ENCODE results near the gene ATP13A1. TPM values are rescaled to one million over a fixed set of nuclear protein-coding genes. Genes with fewer than 3 reads are reported as not detected.
"Not testable (repeated sequence)": the region's sequence is repeated elsewhere in the genome, so short reads cannot be mapped to it uniquely, and the experiment has no call there.

The ATP13A1 gene
- total RNA-seq, 4 donors from 2014 or later: 90.5 to 196 (median 171) TPM

DNA sequence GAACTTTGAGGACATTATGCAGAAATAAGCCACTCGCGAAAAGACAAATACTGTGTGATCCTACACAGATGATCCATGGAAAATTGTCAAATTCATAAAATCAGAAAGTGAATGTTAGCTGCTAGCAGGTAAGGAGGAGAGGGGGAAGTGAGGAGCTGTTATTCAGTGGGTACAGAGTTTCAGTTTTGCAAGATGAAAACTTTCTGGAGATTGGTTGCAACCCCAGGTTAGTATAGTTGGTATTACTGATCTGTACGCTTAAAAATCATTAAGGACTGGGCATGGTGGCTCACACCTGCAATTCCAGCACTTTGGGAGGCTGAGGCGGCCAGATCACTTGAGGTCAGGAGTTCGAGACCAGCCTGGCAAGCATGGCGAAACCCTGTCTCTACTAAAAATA is 23.1 kb upstream of the ATP13A1 start:
- Histone ChIP-seq H3K27me3 (no peaks in the 10 kb centered on the region), H3K36me3 (no peaks in the 10 kb centered on the region), H3K27ac (no peak overlapping the region), H3K4me3 (no peak overlapping the region), H3K9me3 (peaks cover 22% of the 10 kb centered on the region), H3K4me1 (no peaks in the 10 kb centered on the region)
- 94% methylated on average over 6 of the region's 6 CpGs for WGBS
- DNase-seq (ENCODE audit: low spot score in 2 of 2): no peak
- TF ChIP-seq, protein P1, sequence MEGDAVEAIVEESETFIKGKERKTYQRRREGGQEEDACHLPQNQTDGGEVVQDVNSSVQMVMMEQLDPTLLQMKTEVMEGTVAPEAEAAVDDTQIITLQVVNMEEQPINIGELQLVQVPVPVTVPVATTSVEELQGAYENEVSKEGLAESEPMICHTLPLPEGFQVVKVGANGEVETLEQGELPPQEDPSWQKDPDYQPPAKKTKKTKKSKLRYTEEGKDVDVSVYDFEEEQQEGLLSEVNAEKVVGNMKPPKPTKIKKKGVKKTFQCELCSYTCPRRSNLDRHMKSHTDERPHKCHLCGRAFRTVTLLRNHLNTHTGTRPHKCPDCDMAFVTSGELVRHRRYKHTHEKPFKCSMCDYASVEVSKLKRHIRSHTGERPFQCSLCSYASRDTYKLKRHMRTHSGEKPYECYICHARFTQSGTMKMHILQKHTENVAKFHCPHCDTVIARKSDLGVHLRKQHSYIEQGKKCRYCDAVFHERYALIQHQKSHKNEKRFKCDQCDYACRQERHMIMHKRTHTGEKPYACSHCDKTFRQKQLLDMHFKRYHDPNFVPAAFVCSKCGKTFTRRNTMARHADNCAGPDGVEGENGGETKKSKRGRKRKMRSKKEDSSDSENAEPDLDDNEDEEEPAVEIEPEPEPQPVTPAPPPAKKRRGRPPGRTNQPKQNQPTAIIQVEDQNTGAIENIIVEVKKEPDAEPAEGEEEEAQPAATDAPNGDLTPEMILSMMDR (IDR thresholded peaks at IDR 0.05): no peak
- TF ChIP-seq POLR2AphosphoS5 (IDR thresholded peaks at IDR 0.05) (no peak), EP300 (IDR thresholded peaks at IDR 0.05) (no peak), POLR2A (IDR thresholded peaks at IDR 0.05) (no peak)

DNA sequence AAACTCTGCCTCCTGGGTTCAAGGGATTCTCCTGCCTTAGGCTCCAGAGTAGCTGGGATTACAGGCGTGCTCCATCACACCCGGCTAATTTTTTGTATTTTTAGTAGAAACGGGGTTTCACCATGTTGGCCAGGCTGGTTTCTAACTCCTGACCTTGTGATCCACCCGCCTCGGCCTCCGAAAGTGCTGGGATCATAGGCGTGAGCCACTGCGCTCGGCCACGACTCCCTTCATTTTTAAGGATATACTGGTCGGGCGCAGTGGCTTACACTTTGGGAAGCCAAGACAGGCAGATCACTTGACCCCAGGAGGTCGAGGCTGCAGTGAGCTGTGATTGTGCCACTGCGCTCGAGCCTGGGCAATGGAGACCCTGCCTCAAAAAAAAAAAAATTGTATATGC is 22.6 kb upstream of the ATP13A1 start:
- H3K27ac ChIP-seq, H3K27me3 ChIP-seq, H3K36me3 ChIP-seq, H3K4me3 ChIP-seq, H3K4me1 ChIP-seq: not testable (repeated sequence)
- peak in 1 of 2 donors; percentile 57 for DNase-seq (ENCODE audit: low spot score in 2 of 2)
- 97% methylated on average over 15 of the region's 15 CpGs for WGBS
- H3K9me3 ChIP-seq: peaks cover 22% of the 10 kb centered on the region

DNA sequence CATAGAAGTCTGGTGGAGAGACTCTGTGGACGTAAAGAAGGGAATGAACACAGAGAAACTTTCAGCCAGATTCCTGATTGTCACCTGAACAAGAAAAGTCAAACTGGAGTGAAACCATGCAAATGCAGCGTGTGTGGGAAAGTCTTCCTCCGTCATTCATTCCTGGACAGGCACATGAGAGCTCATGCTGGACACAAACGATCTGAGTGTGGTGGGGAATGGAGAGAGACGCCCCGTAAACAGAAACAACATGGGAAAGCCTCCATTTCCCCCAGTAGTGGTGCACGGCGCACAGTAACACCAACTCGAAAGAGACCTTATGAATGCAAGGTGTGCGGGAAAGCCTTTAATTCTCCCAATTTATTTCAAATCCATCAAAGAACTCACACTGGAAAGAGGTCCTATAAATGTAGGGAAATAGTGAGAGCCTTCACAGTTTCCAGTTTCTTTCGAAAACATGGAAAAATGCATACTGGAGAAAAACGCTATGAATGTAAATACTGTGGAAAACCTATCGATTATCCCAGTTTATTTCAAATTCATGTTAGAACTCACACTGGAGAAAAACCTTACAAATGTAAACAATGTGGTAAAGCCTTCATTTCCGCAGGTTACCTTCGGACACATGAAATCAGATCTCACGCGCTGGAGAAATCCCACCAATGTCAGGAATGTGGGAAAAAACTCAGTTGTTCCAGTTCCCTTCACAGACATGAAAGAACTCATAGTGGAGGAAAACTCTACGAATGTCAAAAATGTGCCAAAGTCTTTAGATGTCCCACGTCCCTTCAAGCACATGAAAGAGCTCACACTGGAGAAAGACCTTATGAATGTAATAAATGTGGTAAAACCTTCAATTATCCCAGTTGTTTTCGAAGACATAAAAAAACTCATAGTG is 15.9 kb upstream of the ATP13A1 start:
- Histone ChIP-seq H3K36me3 (peaks cover 57% of the 10 kb centered on the region), H3K4me1 (no peaks in the 10 kb centered on the region), H3K4me3 (no peak overlapping the region), H3K9me3 (peaks cover 14% of the 10 kb centered on the region), H3K27me3 (no peaks in the 10 kb centered on the region), H3K27ac (no peak overlapping the region)
- TF ChIP-seq, protein P1 (IDR thresholded peaks at IDR 0.05): no peak
- TF ChIP-seq EP300 (IDR thresholded peaks at IDR 0.05) (no peak), POLR2A (IDR thresholded peaks at IDR 0.05) (no peak), POLR2AphosphoS5 (IDR thresholded peaks at IDR 0.05) (no peak)
- 97% methylated on average over 20 of the region's 20 CpGs for WGBS
- no peak for DNase-seq (ENCODE audit: low spot score in 2 of 2)

DNA sequence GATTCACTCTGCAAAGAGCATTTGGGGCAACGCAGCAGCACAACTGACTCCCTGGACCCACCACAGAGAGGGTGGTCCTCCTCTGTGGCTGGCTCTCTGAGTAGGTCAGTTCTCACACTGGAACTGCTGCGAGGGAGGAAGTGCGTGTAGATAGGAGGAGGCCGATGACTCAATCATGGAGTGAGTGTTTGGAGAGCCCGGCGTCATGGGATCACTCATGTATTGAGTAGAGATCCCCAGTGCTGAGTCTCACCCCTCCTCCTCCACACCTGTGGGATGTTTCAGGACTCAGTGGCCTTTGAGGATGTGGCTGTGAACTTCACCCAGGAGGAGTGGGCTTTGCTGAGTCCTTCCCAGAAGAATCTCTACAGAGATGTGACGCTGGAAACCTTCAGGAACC is 14.1 kb upstream of the ATP13A1 start:
- peaks cover 8% of the 10 kb centered on the region for H3K9me3 ChIP-seq
- no peak overlapping the region for H3K27ac ChIP-seq

DNA sequence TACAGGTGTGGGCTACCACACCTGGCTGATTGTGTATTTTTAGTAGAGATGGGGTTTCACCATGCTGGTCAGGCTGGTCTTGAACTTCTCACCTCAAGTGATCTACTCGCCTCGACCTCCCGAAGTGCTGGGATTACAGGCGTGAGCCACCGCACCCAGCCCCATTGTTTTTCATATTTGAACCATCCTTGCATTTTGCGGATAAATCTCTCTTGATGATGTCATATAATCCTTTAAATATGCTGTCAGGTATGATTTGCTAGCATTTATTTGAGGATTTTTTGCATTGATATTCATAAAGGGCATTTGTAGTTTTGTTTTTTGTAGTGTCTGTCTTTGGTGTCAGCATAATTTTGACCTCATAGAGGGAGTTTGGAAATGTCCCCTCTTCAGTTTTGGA is 10.8 kb upstream of the ATP13A1 start:
- H3K9me3 ChIP-seq: no peaks in the 10 kb centered on the region
- H3K27ac ChIP-seq: no peak overlapping the region
- peak in 1 of 2 donors; percentile 24 for DNase-seq (ENCODE audit: low spot score in 2 of 2)
- 95% methylated on average over 6 of the region's 6 CpGs for WGBS
- H3K4me1 ChIP-seq: peaks cover 12% of the 10 kb centered on the region
- no peak overlapping the region for H3K4me3 ChIP-seq
- peaks cover 58% of the 10 kb centered on the region for H3K36me3 ChIP-seq
- no peaks in the 10 kb centered on the region for H3K27me3 ChIP-seq
- TF ChIP-seq EP300 (IDR thresholded peaks at IDR 0.05) (no peak), POLR2A (IDR thresholded peaks at IDR 0.05) (no peak), POLR2AphosphoS5 (IDR thresholded peaks at IDR 0.05) (no peak)
- TF ChIP-seq, protein P1 (IDR thresholded peaks at IDR 0.05): no peak

More for the DNA sequence above, 14.1 kb upstream of the ATP13A1 start:
- 95% methylated on average over 7 of the region's 7 CpGs for WGBS
- DNase-seq (ENCODE audit: low spot score in 2 of 2): peak in 1 of 2 donors; percentile 28
- Histone ChIP-seq H3K4me1 (no peaks in the 10 kb centered on the region), H3K36me3 (peaks cover 72% of the 10 kb centered on the region), H3K27me3 (no peaks in the 10 kb centered on the region), H3K4me3 (no peak overlapping the region)
- TF ChIP-seq POLR2A (IDR thresholded peaks at IDR 0.05): no peak
- TF ChIP-seq, protein P1 (IDR thresholded peaks at IDR 0.05): no peak
- no peak for TF ChIP-seq EP300 (IDR thresholded peaks at IDR 0.05)
- no peak for TF ChIP-seq POLR2AphosphoS5 (IDR thresholded peaks at IDR 0.05)
